Cardiac muscle cell (in vitro differentiated cells and primary cell): ENCODE data around the gene PDZD7. TPM values are rescaled to one million over a fixed set of nuclear protein-coding genes. Genes with fewer than 3 reads are reported as not detected.

ENCODE experiments used
- DNase-seq, 2 donors: peaks; one replicate each; pipeline versions ENCODE4 v3.0.0 to v3.0.0-alpha.2; 2010 to 2017; ENCODE audit warnings: low read depth in 1 of 2, low spot score in 1 of 2
- H3K27ac ChIP-seq: fragments of 200-600 bp; sonication (generic); 2 replicates; pipeline ENCODE4 v1.5.1; 2016
- H3K27me3 ChIP-seq: fragments of 200-600 bp; sonication (generic); 2 replicates; pipeline ENCODE4 v1.6.0; 2016; ENCODE audit warnings: control low read depth
- H3K36me3 ChIP-seq: fragments of 200-600 bp; sonication (generic); 2 replicates; pipeline ENCODE4 v1.5.1; 2016; ENCODE audit warnings: control low read depth
- H3K4me1 ChIP-seq: fragments of 200-600 bp; sonication (generic); 2 replicates; pipeline ENCODE4 v1.8.1; 2017; ENCODE audit warnings: low read depth, mild to moderate bottlenecking, mixed run types
- H3K4me3 ChIP-seq: fragments of 200-600 bp; sonication (generic); 2 replicates; pipeline ENCODE4 v1.5.1; 2016; ENCODE audit warnings: mild to moderate bottlenecking
- H3K9me3 ChIP-seq: fragments of 200-600 bp; sonication (generic); 2 replicates; pipeline ENCODE4 v1.5.1; 2017; ENCODE audit warnings: low read depth, mild to moderate bottlenecking, control low read depth
- polyA plus RNA-seq: library from polyadenylated mRNA; unstranded; fragments of >200 nt; fragmentation: Nextera tagmentation; extraction: Ambion mirVana; gene quantifications from 2 replicates; pipeline ENCODE4 v1.2.1, GENCODE V29; 2016
- total RNA-seq: library from RNA; depleted of rRNA; stranded (reverse); fragments of >200 nt; gene quantifications from 2 replicates; pipeline ENCODE4 v1.2.3, GENCODE V29; 2016
- TF ChIP-seq, protein P1 (sequence below): IDR thresholded peaks from 2 replicates; pipeline ENCODE4 v1.5.1; 2012; ENCODE audit warnings: low read depth, mild to moderate bottlenecking, low read length

The PDZD7 gene
- total and polyA plus RNA-seq, 2 experiments from 2014 or later = 4.5 to 7.7 TPM

GRCh38 chr10:101063548-101064414 is 32.9 kb upstream of the PDZD7 start:
- no peak for DNase-seq
- peaks cover 30% of the 10 kb centered on the region for H3K27me3 ChIP-seq
- peaks cover 36% of the 10 kb centered on the region for H3K4me1 ChIP-seq
- no peaks in the 10 kb centered on the region for H3K36me3 ChIP-seq
- TF ChIP-seq, protein P1, sequence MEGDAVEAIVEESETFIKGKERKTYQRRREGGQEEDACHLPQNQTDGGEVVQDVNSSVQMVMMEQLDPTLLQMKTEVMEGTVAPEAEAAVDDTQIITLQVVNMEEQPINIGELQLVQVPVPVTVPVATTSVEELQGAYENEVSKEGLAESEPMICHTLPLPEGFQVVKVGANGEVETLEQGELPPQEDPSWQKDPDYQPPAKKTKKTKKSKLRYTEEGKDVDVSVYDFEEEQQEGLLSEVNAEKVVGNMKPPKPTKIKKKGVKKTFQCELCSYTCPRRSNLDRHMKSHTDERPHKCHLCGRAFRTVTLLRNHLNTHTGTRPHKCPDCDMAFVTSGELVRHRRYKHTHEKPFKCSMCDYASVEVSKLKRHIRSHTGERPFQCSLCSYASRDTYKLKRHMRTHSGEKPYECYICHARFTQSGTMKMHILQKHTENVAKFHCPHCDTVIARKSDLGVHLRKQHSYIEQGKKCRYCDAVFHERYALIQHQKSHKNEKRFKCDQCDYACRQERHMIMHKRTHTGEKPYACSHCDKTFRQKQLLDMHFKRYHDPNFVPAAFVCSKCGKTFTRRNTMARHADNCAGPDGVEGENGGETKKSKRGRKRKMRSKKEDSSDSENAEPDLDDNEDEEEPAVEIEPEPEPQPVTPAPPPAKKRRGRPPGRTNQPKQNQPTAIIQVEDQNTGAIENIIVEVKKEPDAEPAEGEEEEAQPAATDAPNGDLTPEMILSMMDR = no peak
- H3K4me3 ChIP-seq = no peak overlapping the region
- no peak overlapping the region for H3K27ac ChIP-seq
- no peaks in the 10 kb centered on the region for H3K9me3 ChIP-seq

- no peak for DNase-seq
- Histone ChIP-seq H3K27ac (peak overlapping the region; percentile 99), H3K4me3 (no peak overlapping the region), H3K4me1 (peaks cover 36% of the 10 kb centered on the region), H3K27me3 (peaks cover 30% of the 10 kb centered on the region), H3K36me3 (no peaks in the 10 kb centered on the region), H3K9me3 (no peaks in the 10 kb centered on the region)
- TF ChIP-seq, protein P1 = no peak
Observed at GRCh38 chr10:101063050-101063525, 32.2 kb upstream of the PDZD7 start.

- DNase-seq = peak; percentile 59 to 88
- TF ChIP-seq, protein P1 = peak; percentile 66
- Histone ChIP-seq H3K27ac (peak overlapping the region; percentile 99), H3K9me3 (no peaks in the 10 kb centered on the region), H3K4me3 (peak overlapping the region; percentile 54), H3K4me1 (peaks cover 36% of the 10 kb centered on the region), H3K27me3 (peaks cover 30% of the 10 kb centered on the region), H3K36me3 (no peaks in the 10 kb centered on the region)
Observed at GRCh38 chr10:101062232-101063049, 31.5 kb upstream of the PDZD7 start.

DNA sequence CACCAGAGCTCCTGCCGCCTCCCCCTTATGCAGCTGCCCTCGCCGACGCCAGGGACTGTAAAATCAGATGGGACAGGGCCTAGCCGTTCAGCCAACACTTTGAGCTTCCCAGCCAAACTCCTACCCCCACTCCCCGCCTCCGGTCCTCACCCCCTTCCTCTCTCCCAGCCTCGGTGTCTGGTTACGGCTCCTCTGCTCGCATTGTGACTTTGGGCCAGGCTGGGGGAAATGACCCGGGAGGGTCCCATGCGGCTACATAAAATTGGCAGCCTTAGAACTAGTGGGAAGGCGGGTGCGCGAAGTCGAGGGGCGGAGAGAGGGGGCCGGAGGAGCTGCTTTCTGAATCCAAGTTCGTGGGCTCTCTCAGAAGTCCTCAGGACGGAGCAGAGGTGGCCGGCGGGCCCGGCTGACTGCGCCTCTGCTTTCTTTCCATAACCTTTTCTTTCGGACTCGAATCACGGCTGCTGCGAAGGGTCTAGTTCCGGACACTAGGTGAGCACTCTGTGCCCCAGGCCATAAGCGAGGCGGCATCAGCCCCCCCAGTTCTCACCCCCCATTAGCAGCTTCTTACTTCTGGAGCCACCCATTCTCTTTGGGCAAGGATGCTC is 30.8 kb upstream of the PDZD7 start, which contains the start of gene KAZALD1:
Gene KAZALD1, plus strand, starts transcription at position 366 of the 608 bp plus-strand sequence. CDS start 604 bp downstream, outside the sequence.
- Histone ChIP-seq H3K9me3 (no peaks in the 10 kb centered on the region), H3K27me3 (peaks cover 30% of the 10 kb centered on the region), H3K27ac (peak within 1 kb of the TSS; percentile 99), H3K4me1 (peaks cover 36% of the 10 kb centered on the region), H3K36me3 (no peaks in the 10 kb centered on the region), H3K4me3 (peak within 1 kb of the TSS; percentile 54)
- DNase-seq = peak; percentile 54 to 73
- TF ChIP-seq, protein P1 = no peak
